ENCODE measurements around the gene CROT. TPM values are rescaled to one million over a fixed set of nuclear protein-coding genes. Genes with fewer than 3 reads are reported as not detected.

Gene CROT
- total and polyA plus RNA-seq, 2 experiments from 2014 or later, result 8.9 to 14.0 TPM

- Mint-ChIP-seq H3K27ac (no peak overlapping the region), H3K36me3 (ENCODE audit: low read depth) (peaks cover under 1% of the 10 kb centered on the region; the same call in 1 of the 3 replicates), H3K4me1 (no peaks in the 10 kb centered on the region; the same call in 2 of the 3 replicates), H3K9me3 (peaks cover 12% of the 10 kb centered on the region), H3K4me3 (no peak overlapping the region), H3K27me3 (ENCODE audit: insufficient read depth, low read depth, poor library complexity) (no peaks in the 10 kb centered on the region)
- Histone ChIP-seq H3F3A (replicated peaks; ENCODE audit: low read depth) (no peaks in the 10 kb centered on the region), H2AFZ (no peak overlapping the region), H3K4me3 (no peak overlapping the region), H3K4me1 (ENCODE audit: insufficient read depth) (no peaks in the 10 kb centered on the region), H3K27me3 (ENCODE audit: insufficient read depth) (no peaks in the 10 kb centered on the region), H4K20me1 (replicated peaks; ENCODE audit: insufficient read depth) (no peaks in the 10 kb centered on the region), H3K4me2 (no peak overlapping the region), H3K79me2 (replicated peaks; ENCODE audit: insufficient read depth) (no peaks in the 10 kb centered on the region), H3K27ac (ENCODE audit: low read depth) (no peak overlapping the region), H3K9me2 (ENCODE audit: insufficient read depth) (no peaks in the 10 kb centered on the region), H3K36me3 (ENCODE audit: insufficient read depth) (no peaks in the 10 kb centered on the region)
- ATAC-seq (no peak), DNase-seq (ENCODE audit: low spot score) (no peak)
- no peak for TF ChIP-seq JUNB (IDR thresholded peaks at IDR 0.05; ENCODE audit: unreplicated experiment)
- no peak for TF ChIP-seq STAT1 (IDR thresholded peaks at IDR 0.05; ENCODE audit: unreplicated experiment)
- TF ChIP-seq, protein P1, sequence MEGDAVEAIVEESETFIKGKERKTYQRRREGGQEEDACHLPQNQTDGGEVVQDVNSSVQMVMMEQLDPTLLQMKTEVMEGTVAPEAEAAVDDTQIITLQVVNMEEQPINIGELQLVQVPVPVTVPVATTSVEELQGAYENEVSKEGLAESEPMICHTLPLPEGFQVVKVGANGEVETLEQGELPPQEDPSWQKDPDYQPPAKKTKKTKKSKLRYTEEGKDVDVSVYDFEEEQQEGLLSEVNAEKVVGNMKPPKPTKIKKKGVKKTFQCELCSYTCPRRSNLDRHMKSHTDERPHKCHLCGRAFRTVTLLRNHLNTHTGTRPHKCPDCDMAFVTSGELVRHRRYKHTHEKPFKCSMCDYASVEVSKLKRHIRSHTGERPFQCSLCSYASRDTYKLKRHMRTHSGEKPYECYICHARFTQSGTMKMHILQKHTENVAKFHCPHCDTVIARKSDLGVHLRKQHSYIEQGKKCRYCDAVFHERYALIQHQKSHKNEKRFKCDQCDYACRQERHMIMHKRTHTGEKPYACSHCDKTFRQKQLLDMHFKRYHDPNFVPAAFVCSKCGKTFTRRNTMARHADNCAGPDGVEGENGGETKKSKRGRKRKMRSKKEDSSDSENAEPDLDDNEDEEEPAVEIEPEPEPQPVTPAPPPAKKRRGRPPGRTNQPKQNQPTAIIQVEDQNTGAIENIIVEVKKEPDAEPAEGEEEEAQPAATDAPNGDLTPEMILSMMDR (conservative IDR thresholded peaks at IDR 0.05; ENCODE audit: low read depth in 2 of 2), result no peak
- TF ChIP-seq, protein P2, sequence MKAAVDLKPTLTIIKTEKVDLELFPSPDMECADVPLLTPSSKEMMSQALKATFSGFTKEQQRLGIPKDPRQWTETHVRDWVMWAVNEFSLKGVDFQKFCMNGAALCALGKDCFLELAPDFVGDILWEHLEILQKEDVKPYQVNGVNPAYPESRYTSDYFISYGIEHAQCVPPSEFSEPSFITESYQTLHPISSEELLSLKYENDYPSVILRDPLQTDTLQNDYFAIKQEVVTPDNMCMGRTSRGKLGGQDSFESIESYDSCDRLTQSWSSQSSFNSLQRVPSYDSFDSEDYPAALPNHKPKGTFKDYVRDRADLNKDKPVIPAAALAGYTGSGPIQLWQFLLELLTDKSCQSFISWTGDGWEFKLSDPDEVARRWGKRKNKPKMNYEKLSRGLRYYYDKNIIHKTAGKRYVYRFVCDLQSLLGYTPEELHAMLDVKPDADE (IDR thresholded peaks at IDR 0.05), result no peak
- no peak for TF ChIP-seq CREB1 (CRISPR knock-in tag; IDR thresholded peaks at IDR 0.05; ENCODE audit: low read depth)
- no peak for TF ChIP-seq ZNF114 (CRISPR knock-in tag; IDR thresholded peaks at IDR 0.05)
- TF ChIP-seq EZH2phosphoT487 (IDR thresholded peaks at IDR 0.05; ENCODE audit: unreplicated experiment), result no peak
Measured at GRCh38 chr7:87316097-87316700, 29.3 kb upstream of the CROT start.

GRCh38 chr7:87316846-87317552 lies 28.5 kb upstream of the CROT start:
- Histone ChIP-seq H3K79me2 (replicated peaks; ENCODE audit: insufficient read depth) (no peaks in the 10 kb centered on the region), H3K36me3 (ENCODE audit: insufficient read depth) (no peaks in the 10 kb centered on the region), H3K4me3 (no peak overlapping the region), H2AFZ (peak overlapping the region; percentile 39; the same call in 1 of the 2 replicates), H3K9me2 (ENCODE audit: insufficient read depth) (no peaks in the 10 kb centered on the region), H3K27me3 (ENCODE audit: insufficient read depth) (no peaks in the 10 kb centered on the region), H4K20me1 (replicated peaks; ENCODE audit: insufficient read depth) (no peaks in the 10 kb centered on the region), H3K4me1 (ENCODE audit: insufficient read depth) (no peaks in the 10 kb centered on the region), H3F3A (replicated peaks; ENCODE audit: low read depth) (no peaks in the 10 kb centered on the region), H3K4me2 (no peak overlapping the region), H3K27ac (ENCODE audit: low read depth) (no peak overlapping the region)
- Mint-ChIP-seq H3K4me3 (no peak overlapping the region), H3K4me1 (no peaks in the 10 kb centered on the region; the same call in 2 of the 3 replicates), H3K36me3 (ENCODE audit: low read depth) (peaks cover 9% of the 10 kb centered on the region; the same call in 2 of the 3 replicates), H3K9me3 (peaks cover 20% of the 10 kb centered on the region), H3K27ac (no peak overlapping the region), H3K27me3 (ENCODE audit: insufficient read depth, low read depth, poor library complexity) (no peaks in the 10 kb centered on the region)
- no peak for ATAC-seq
- DNase-seq (ENCODE audit: low spot score), result no peak
- TF ChIP-seq EZH2 (IDR thresholded peaks at IDR 0.05; ENCODE audit: low read depth, unreplicated experiment) (no peak), EZH2phosphoT487 (IDR thresholded peaks at IDR 0.05; ENCODE audit: unreplicated experiment) (no peak), JUNB (IDR thresholded peaks at IDR 0.05; ENCODE audit: unreplicated experiment) (no peak), REST (IDR thresholded peaks at IDR 0.05; ENCODE audit: unreplicated experiment) (no peak), POLR2AphosphoS5 (IDR thresholded peaks at IDR 0.05; ENCODE audit: low read depth) (no peak)
- TF ChIP-seq, protein P2 (IDR thresholded peaks at IDR 0.05), result no peak
- TF ChIP-seq, protein P1 (conservative IDR thresholded peaks at IDR 0.05; ENCODE audit: low read depth in 2 of 2), result no peak

Data from GM23338 (cell line).